ENCODE results near the gene RASGRF1. TPM values are rescaled to one million over a fixed set of nuclear protein-coding genes. Genes with fewer than 3 reads are reported as not detected.

Gene RASGRF1
- total RNA-seq, 1 experiment from 2014 or later, result 0.15 TPM

- no peak for DNase-seq (ENCODE audit: low spot score)
Observed at GRCh38 chr15:78955355-78955754, 135.2 kb downstream of the RASGRF1 start.

GRCh38 chr15:78951841-78952238 lies 138.7 kb downstream of the RASGRF1 start:
- DNase-seq (ENCODE audit: low spot score), result peak; percentile 35

GRCh38 chr15:78950902-78951840 lies 139.4 kb downstream of the RASGRF1 start:
- peak; percentile 44 for DNase-seq (ENCODE audit: low spot score)

- no peak for DNase-seq (ENCODE audit: low spot score)
Observed at GRCh38 chr15:78950343-78950742, 140.2 kb downstream of the RASGRF1 start.

GRCh38 chr15:78949461-78949860 lies 141.1 kb downstream of the RASGRF1 start:
- no peak for DNase-seq (ENCODE audit: low spot score)

GRCh38 chr15:78947506-78947905 lies 143.1 kb downstream of the RASGRF1 start:
- no peak for DNase-seq (ENCODE audit: low spot score)

DNA sequence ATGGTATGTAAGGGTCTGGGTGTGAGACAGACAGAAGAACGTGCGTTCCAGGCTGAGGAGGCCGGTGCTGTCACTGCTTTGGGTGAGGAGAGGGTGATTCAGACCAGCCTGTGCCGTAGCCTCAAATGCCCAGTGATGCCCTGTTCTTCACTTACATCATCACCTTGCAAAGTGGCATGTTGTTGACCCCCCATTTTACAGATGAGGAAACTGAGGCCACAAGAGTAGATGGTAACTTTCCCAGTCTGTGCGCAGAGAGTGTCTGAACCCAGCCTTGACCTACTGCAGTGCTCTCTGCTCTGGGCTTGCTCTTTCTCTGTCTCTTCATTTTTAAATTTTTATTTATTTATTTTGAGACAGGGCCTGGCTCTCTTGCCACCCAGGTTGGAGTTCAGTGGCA lies 144.1 kb downstream of the RASGRF1 start:
- no peak for DNase-seq (ENCODE audit: low spot score)

DNA sequence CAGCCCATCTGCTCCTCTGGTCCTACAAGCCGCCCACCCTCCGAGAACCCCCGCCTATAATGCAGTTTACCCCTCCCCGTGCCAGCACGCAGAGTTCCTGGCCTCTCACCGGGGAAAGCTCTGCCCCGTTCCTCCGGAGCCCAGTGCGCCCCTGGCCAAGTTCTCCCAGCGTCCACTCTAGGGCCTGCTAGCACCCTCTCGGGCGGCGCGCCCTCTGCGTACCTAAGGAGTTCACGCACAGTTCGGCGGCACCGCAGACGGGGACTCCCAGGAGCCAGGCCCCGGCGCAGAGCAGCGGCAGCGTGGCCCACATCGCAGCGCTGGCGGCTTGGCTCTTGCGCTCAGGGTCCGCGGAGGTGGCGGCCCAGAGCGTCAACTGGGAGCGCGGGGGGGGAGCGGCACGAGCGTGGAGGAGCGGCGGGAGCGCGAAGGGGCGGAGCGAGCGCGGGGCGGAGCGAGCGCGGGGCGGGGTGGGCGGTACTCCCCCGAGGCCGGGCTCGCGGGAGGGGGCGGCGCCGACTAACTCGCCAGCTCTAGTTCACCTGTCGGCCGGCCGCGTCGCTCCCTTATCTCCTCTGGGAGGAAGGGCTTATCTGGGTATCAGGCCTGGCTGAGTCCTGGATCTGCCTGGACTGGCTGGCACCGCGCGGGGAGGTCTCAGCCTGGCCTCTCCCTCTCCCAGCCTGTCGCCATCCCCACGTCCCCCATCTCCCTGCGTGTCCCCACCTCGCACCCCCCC lies 145.7 kb downstream of the RASGRF1 start, which contains the start of gene CTSH:
Gene CTSH (minus strand): TSS at position 378 of the 739 bp plus-strand sequence. CDS start 65 bp downstream, at position 313.
- DNase-seq (ENCODE audit: low spot score), result no peak

GRCh38 chr15:78944202-78944625 lies 146.4 kb downstream of the RASGRF1 start:
- DNase-seq (ENCODE audit: low spot score), result no peak

DNA sequence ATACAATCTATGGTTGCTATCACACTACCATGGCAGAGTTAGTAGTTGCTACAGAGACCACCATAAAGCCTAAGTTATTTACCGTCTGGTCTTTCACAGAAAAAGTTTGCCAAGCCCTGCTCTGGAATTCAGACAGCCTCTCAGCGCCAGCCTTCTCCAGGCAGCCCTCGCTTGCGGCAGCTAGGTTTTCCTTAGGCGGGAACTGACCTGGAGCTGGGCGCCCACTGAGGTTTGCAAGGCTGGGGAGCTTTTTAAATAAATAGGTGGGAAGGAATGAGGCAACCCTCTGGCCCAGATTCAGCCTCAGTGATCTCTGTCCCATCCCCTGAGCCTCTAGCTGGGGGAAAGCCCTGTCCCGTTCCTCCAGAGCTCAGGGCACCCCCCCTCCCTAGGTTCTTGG lies 146.9 kb downstream of the RASGRF1 start:
- no peak for DNase-seq (ENCODE audit: low spot score)

DNA sequence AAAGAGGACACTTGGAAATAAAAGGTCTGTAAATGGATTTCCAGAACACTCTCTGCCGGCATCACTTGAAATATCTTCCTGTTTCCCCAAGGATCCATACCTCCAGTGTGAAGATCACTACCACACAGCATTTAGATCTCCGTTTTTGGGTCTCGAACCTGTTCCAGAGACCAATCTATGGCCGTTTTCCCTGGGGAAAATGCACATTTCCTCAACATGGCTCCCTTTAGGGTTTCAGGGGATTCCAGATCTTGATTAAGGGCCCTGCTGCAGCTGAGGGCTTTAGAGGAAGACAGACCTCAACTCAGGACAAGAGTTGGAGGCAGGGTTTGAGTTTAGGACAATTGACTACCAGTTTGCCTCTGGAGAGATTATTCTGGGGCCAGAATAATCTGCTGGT lies 147.8 kb downstream of the RASGRF1 start:
- DNase-seq (ENCODE audit: low spot score), result no peak

GRCh38 chr15:78938658-78939488 lies 151.7 kb downstream of the RASGRF1 start:
- no peak for DNase-seq (ENCODE audit: low spot score)

GRCh38 chr15:78937132-78937739 lies 153.3 kb downstream of the RASGRF1 start:
- no peak for DNase-seq (ENCODE audit: low spot score)

- no peak for DNase-seq (ENCODE audit: low spot score)
Observed at GRCh38 chr15:78934655-78935023, 155.9 kb downstream of the RASGRF1 start.

- DNase-seq (ENCODE audit: low spot score), result no peak
Observed at GRCh38 chr15:78933823-78934654, 156.5 kb downstream of the RASGRF1 start.

DNA sequence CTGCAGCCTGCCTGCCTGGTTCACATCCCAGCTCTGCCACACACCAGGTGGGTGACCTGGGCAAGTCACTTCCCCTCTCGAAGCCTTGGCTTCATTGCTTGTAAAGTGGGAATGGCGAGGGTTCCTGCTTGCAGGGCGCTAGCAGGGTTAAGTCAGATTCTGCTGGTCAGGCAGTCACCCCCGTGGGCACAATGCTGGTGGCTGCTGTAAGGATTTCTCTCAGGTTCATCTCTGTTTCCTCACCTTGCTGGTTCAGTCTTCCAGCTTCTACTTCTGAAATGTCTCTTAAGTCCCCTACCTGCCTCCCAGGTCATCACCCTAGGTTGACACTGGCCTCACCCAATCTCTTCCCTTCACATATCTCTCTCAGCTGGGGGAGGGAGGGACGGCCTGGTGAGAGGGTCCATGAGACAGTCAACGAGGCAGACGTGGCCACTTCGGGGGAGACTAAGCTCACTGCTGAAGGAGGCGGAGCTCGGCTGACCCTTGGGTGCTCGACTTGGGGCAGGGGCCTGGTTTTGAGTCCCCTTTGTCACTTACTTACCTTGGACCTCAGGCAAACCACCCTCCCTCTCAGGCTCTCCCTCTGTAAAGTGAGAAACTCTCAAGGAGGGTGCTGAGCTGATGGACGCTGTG lies 157.3 kb downstream of the RASGRF1 start:
- no peak for DNase-seq (ENCODE audit: low spot score)

DNA sequence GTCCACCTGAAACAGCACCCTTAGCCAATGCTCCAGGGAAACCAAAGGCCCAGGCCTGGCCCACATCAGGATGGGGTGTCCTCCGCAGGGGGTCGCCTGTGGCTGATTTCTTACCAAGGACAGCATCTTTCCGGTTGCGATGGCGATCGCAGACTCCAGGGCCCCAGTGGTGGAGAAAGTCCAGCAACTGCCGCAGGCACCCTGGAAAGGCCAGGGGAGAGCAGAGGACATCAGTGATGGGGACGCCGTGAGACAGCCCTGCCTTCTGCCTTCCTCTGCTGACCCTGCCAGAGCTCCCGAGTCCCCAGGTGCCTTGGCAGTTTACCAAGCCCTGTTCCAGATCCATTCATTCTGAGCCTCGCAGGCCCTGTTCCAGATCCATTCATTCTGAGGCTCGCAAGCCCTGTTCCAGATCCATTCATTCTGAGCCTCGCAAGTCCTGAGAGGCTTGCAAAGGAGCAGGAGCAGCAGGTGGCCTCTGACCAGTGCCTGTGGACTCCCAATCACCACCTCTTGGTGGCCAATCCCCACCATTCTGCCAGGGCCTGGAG lies 158.2 kb downstream of the RASGRF1 start:
- no peak for DNase-seq (ENCODE audit: low spot score)

DNA sequence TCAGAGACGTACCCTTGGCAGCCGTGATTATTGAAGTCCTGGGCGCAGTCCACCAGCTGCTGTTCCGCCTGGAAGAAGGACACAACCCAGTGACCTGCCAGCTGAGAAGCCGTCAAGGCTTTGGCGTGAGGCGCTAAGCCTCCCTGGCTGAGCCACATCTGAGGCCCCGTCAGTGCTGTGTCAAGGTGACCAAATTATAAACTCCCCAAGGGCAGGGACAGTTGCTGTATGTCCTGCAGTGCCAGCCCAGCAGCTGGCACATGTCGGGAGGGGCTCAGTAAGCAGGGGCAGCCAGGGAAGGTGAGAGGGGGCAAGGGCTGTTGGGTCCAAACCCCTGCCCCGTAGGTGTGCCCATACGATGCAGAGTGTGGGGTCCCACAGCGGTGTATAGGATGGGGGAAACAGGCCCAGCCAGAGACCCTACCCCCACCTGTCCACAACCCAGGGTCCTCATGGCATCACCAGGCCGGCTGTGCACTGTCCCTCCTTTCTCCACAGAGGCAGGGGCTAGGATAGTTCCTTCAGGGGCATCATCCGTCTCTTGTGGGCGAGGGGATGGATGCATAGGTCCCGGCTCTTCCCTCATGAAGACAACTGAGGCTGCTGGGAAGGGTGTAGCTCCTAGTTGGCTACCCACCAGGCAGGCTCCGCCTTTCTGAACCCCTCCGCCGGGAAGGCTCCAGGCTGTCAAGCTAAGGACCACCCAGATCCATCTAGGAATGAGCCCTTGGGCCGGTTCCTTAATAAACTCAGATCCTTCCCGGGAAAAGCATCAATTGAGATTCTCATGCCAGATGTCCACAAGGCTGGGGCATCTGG lies 158.9 kb downstream of the RASGRF1 start:
- DNase-seq (ENCODE audit: low spot score), result no peak

Measured in H4 (cell line).